Panc1 (cell line): ENCODE measurements around the gene LPP.

Experiments
- CTCF ChIP-seq: fragments of 450-650 bp; IDR thresholded peaks from 2 replicates; pipeline ENCODE4 v1.5.1; 2017; ENCODE audit warnings: mild to moderate bottlenecking
- POLR2AphosphoS5 ChIP-seq: IDR thresholded peaks from 2 replicates; pipeline ENCODE4 v1.6.1; 2012; ENCODE audit warnings: mild to moderate bottlenecking, low read depth, low read length, moderate library complexity

- TF ChIP-seq POLR2AphosphoS5, result no peak
- TF ChIP-seq CTCF, result no peak
Observed at GRCh38 chr3:188452158-188452772, 298.3 kb downstream of the LPP start.
